Lower lobe of right lung (tissue), 2 donors: ENCODE data around the gene LIN7B. TPM values are rescaled to one million over a fixed set of nuclear protein-coding genes. Genes with fewer than 3 reads are reported as not detected.
A peak's percentile ranks its signal among the peaks of the same experiment; 100 is the strongest.

Experiments used
- ATAC-seq, 2 donors: fragments of 200-7000 bp; cut with Tn5 transposase; one replicate each; pipeline ENCODE4 v1.9.1; 2020 to 2022; ENCODE audit warnings: mild to moderate bottlenecking in 2 of 2, moderate library complexity in 2 of 2
- DNase-seq: peaks from one replicate; pipeline ENCODE4 v3.0.0-alpha.2; 2020
- H3K27ac ChIP-seq: fragments of 200-600 bp; one replicate; pipeline ENCODE4 v1.8.0; 2022
- H3K27me3 ChIP-seq: fragments of 200-600 bp; one replicate; pipeline ENCODE4 v1.8.0; 2022; ENCODE audit warnings: low read depth
- H3K36me3 ChIP-seq: fragments of 200-600 bp; one replicate; pipeline ENCODE4 v1.8.0; 2022; ENCODE audit warnings: mild to moderate bottlenecking
- H3K4me1 ChIP-seq: fragments of 200-600 bp; one replicate; pipeline ENCODE4 v1.8.0; 2022
- H3K4me3 ChIP-seq: fragments of 200-600 bp; one replicate; pipeline ENCODE4 v1.8.0; 2022; ENCODE audit warnings: mild to moderate bottlenecking
- H3K9me3 ChIP-seq: fragments of 200-600 bp; one replicate; pipeline ENCODE4 v1.8.0; 2022
- CTCF ChIP-seq: fragments of 200-600 bp; IDR thresholded peaks from one replicate; pipeline ENCODE4 v1.8.0; 2022; ENCODE audit warnings: antibody characterized with exemption, mild to moderate bottlenecking
- intact Hi-C: fragments of 100-400 bp; cut with DNase I; formaldehyde crosslinking; loops from one replicate; pipeline ENCODE4 v1.11.0; 2022
- total RNA-seq: library from RNA; stranded (reverse); fragmentation: NEBNext Ultra II Directional; extraction: Animal tissue kit (Norgen Biotek cat#: 25700); gene quantifications from one replicate; pipeline ENCODE4 v1.2.1, GENCODE V29; 2021
- donor health status: DM: no; HTN: yes; CAD: no; lungs with severe emphysema.

Gene LIN7B
- total RNA-seq, 1 donor from 2014 or later = 10.6 TPM

GRCh38 chr19:49114630-49115363 lies 627 bp downstream of the LIN7B start:
- Histone ChIP-seq H3K36me3 (no peaks in the 10 kb centered on the region), H3K27me3 (peaks cover 2% of the 10 kb centered on the region), H3K27ac (peak overlapping the region; percentile 79), H3K4me3 (peak overlapping the region; percentile 87), H3K9me3 (no peaks in the 10 kb centered on the region), H3K4me1 (peaks cover 42% of the 10 kb centered on the region)
- intact Hi-C loops = no loop called here
- ATAC-seq = peak in 1 of 2 donors; percentile 22
- TF ChIP-seq CTCF = no peak
- DNase-seq = peak; percentile 77

- H3K27me3 ChIP-seq = peaks cover 9% of the 10 kb centered on the region
- peak; percentile 85 for DNase-seq
- H3K9me3 ChIP-seq = no peaks in the 10 kb centered on the region
- H3K4me3 ChIP-seq = no peak overlapping the region
- no peak for TF ChIP-seq CTCF
- no peak for ATAC-seq
- intact Hi-C loops = no loop called here
- H3K27ac ChIP-seq = no peak overlapping the region
- H3K36me3 ChIP-seq = no peaks in the 10 kb centered on the region
- H3K4me1 ChIP-seq = peaks cover 43% of the 10 kb centered on the region
These were observed 2.4 kb downstream of the LIN7B start for GRCh38 chr19:49116544-49116943.

GRCh38 chr19:49117677-49118564 lies 3.8 kb downstream of the LIN7B start:
- DNase-seq = no peak
- H3K9me3 ChIP-seq = no peaks in the 10 kb centered on the region
- H3K4me3 ChIP-seq = peak overlapping the region; percentile 80
- H3K27me3 ChIP-seq = peaks cover 9% of the 10 kb centered on the region
- H3K36me3 ChIP-seq = no peaks in the 10 kb centered on the region
- H3K27ac ChIP-seq = peak overlapping the region; percentile 99
- TF ChIP-seq CTCF = no peak
- intact Hi-C loops = no loop called here
- ATAC-seq = no peak
- H3K4me1 ChIP-seq = peaks cover 43% of the 10 kb centered on the region

- ATAC-seq = peak; percentile 94 to 96
- H3K36me3 ChIP-seq = no peaks in the 10 kb centered on the region
- peak within 1 kb of the TSS; percentile 99 for H3K27ac ChIP-seq
- DNase-seq = peak; percentile 95
- TF ChIP-seq CTCF = no peak
- no peaks in the 10 kb centered on the region for H3K9me3 ChIP-seq
- H3K4me3 ChIP-seq = peak within 1 kb of the TSS; percentile 80
- peaks cover 38% of the 10 kb centered on the region for H3K4me1 ChIP-seq
- intact Hi-C loops = no loop called here
- peaks cover 9% of the 10 kb centered on the region for H3K27me3 ChIP-seq
These were observed 4.6 kb downstream of the LIN7B start, which contains the start of gene C19orf73 for GRCh38 chr19:49118565-49119410. Gene C19orf73, minus strand, starts transcription at chr19:49119143. Its CDS starts 121 bp downstream, at chr19:49119022.
